Heart left ventricle (tissue), 13 donors: ENCODE results near the gene TTC23.

Source experiments
- CTCF ChIP-seq, 12 donors: fragments of 200-600 bp; sonication (generic) in 4 of 12; IDR thresholded peaks; one replicate each; pipeline versions ENCODE4 v1.5.0 to v1.8.0; 2018 to 2022; ENCODE audit warnings: antibody characterized with exemption in 12 of 12, mild to moderate bottlenecking in 5 of 12
- POLR2A ChIP-seq, 2 donors: fragments of 450-650 bp; IDR thresholded peaks; one replicate each; pipeline ENCODE4 v1.6.1; 2017; ENCODE audit warnings: antibody characterized with exemption in 2 of 2, mild to moderate bottlenecking in 2 of 2, moderate library complexity in 2 of 2
- donor health status: ischemic (EF 13 %, LVEDD 7.1; RV severe dilation, severe dysfunction).
- donor health status: DM: no; HTN: yes; CAD: no.
- donor health status: DM: no; HTN: no; CAD: no.
- donor health status: ischemic (EF 25% LVEDD 6.9; RV normal size, moderate dysfunction).
- donor health status: ischemic (EF 25% LVEDD 5.7; RV mildly dilated, moderate dysfunction).
- donor health status: ischemic (EF 35%, LVEDD 5.7; RV mildly dilated, moderate dysfunction).
- donor health status: nonischemic (EF 11% LVEDD 7.7; RV severe dilation, severe dysfunction).
- donor health status: DM: yes; HTN: yes; CAD: no.
- donor health status: PGD.
- donor health status: ischemic (EF 29% LVEDD 5.4; RV normal size, mild dysfunction).
- donor health status: nonischemic (EF 23%, LVEDD 6.1; RV moderate dilation, normal function).

- no peak for TF ChIP-seq CTCF (IDR thresholded peaks at IDR 0.05)
- TF ChIP-seq POLR2A (IDR thresholded peaks at IDR 0.05): no peak
Observed at GRCh38 chr15:99098426-99098825, 151.0 kb downstream of the TTC23 start.
